Left ventricle myocardium inferior (tissue), 1 donor: Measurements from ENCODE around the gene PDE5A. TPM values are rescaled to one million over a fixed set of nuclear protein-coding genes. Genes with fewer than 3 reads are reported as not detected.

Experiments used
- DNase-seq: peaks from one replicate; pipeline ENCODE4 v3.0.0-alpha.2; 2020
- H3K27ac ChIP-seq: fragments of 200-600 bp; replicated peaks from 2 replicates; pipeline ENCODE4 v1.8.0; 2021
- H3K27me3 ChIP-seq: fragments of 200-600 bp; 2 replicates; pipeline ENCODE4 v1.8.0; 2021; ENCODE audit warnings: low read depth
- H3K36me3 ChIP-seq: fragments of 200-600 bp; 2 replicates; pipeline ENCODE4 v1.8.0; 2021
- H3K4me1 ChIP-seq: fragments of 200-600 bp; 2 replicates; pipeline ENCODE4 v1.8.0; 2021
- H3K4me3 ChIP-seq: fragments of 200-600 bp; 2 replicates; pipeline ENCODE4 v1.8.0; 2021; ENCODE audit warnings: mild to moderate bottlenecking, moderate library complexity
- H3K9me3 ChIP-seq: fragments of 200-600 bp; replicated peaks from 2 replicates; pipeline ENCODE4 v1.8.0; 2021
- intact Hi-C: fragments of 100-400 bp; cut with micrococcal nuclease; formaldehyde crosslinking; loops from one replicate; pipeline ENCODE4 v1.11.0; 2022
- total RNA-seq: library from RNA; stranded (reverse); fragmentation: NEBNext Ultra II Directional; extraction: Animal tissue kit (Norgen Biotek cat#: 25700); gene quantifications from one replicate; pipeline ENCODE4 v1.2.1, GENCODE V29; 2021
- TF ChIP-seq, protein P1 (sequence below): fragments of 200-600 bp; IDR thresholded peaks from 2 replicates; pipeline ENCODE4 v1.8.0; 2021; ENCODE audit warnings: antibody characterized with exemption, mild to moderate bottlenecking, borderline replicate concordance
- donor health status: DM: no; HTN: yes; CAD: no; lungs with severe emphysema.

The PDE5A gene
- total RNA-seq, 1 donor from 2014 or later: 8.2 TPM

DNA sequence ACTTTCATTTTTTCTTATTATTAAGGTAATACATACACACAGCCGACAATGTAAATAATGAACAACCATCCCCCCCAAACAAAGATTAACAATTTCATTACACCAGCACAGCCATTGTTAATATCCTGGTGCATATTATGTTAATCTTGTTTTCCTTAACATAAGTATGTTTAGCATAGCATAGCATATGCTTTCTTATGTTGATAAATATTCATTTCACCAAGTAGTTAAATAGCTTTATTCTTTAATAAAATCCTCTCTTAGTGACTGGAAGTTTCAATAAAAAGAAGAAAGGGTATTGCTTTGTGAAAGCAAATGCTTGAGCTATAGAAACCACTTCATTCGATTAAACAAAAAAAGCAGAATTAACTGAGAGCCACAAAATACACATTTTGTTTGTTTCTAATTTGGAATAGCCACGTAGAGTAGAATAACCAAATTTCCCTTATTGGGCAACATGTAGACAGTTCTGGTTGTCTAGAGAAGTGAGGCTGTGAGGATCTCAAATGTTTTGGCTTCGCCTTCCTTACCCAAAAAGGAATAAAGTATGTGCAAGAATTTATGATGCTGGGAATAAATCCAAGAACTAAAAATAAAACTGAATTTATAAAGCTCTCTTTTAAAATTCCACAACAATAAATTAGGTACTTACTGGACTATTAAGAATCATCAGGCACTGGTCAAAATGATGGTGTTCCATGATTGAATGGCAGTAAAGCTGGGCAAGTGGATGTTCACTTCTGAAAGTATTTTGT lies 118.0 kb downstream of the PDE5A start:
- H3K9me3 ChIP-seq: no peaks in the 10 kb centered on the region
- intact Hi-C loops: no loop called here
- TF ChIP-seq, protein P1, sequence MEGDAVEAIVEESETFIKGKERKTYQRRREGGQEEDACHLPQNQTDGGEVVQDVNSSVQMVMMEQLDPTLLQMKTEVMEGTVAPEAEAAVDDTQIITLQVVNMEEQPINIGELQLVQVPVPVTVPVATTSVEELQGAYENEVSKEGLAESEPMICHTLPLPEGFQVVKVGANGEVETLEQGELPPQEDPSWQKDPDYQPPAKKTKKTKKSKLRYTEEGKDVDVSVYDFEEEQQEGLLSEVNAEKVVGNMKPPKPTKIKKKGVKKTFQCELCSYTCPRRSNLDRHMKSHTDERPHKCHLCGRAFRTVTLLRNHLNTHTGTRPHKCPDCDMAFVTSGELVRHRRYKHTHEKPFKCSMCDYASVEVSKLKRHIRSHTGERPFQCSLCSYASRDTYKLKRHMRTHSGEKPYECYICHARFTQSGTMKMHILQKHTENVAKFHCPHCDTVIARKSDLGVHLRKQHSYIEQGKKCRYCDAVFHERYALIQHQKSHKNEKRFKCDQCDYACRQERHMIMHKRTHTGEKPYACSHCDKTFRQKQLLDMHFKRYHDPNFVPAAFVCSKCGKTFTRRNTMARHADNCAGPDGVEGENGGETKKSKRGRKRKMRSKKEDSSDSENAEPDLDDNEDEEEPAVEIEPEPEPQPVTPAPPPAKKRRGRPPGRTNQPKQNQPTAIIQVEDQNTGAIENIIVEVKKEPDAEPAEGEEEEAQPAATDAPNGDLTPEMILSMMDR: no peak
- peak overlapping the region; percentile 50 for H3K27ac ChIP-seq
- H3K4me3 ChIP-seq: no peak overlapping the region
- H3K27me3 ChIP-seq: no peaks in the 10 kb centered on the region
- DNase-seq: no peak
- peaks cover 15% of the 10 kb centered on the region for H3K4me1 ChIP-seq
- H3K36me3 ChIP-seq: peaks cover 49% of the 10 kb centered on the region

DNA sequence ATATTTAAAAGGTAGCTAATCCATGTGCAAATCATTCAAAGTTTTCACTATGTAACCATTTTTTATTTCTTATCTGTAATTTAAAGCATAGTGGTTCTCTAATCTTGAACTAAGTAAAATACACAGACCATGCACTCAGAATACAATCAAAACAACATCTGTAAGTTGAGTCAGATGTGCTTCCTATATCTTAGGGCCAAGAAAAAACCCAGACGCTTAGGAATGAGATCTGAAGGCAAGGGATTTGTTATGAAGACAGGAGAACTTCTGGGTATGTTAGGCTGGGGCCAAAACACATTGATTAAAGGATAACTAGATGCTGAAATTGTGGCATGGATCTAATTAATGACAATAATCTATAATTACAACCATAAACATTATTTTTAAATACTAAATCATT lies 120.3 kb downstream of the PDE5A start:
- intact Hi-C loops: no loop called here
- Histone ChIP-seq H3K4me3 (no peak overlapping the region), H3K36me3 (peaks cover 38% of the 10 kb centered on the region), H3K4me1 (peaks cover 15% of the 10 kb centered on the region), H3K27ac (no peak overlapping the region), H3K27me3 (no peaks in the 10 kb centered on the region), H3K9me3 (no peaks in the 10 kb centered on the region)
- TF ChIP-seq, protein P1: no peak
- DNase-seq: no peak

DNA sequence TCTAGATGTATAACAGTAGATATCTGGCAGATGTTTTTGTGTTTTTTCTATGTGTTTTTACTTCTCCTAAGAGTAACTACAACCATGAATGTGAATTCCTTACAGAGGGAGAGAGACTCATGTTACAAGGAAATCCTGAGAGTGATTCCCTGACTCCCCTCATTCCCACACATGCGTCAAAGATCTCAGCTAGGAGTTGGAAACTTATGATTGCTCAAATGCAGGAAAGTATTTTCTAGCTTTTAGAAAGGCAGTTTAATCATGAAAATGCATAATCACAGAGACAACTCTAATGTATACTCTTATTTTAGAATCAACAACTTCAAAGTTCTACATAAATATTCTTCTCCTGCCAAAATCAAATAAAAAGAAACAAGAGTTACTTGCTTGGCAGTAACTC lies 121.8 kb downstream of the PDE5A start:
- H3K27me3 ChIP-seq: no peaks in the 10 kb centered on the region
- H3K9me3 ChIP-seq: no peaks in the 10 kb centered on the region
- peaks cover 15% of the 10 kb centered on the region for H3K4me1 ChIP-seq
- H3K27ac ChIP-seq: no peak overlapping the region
- H3K4me3 ChIP-seq: no peak overlapping the region
- no peak for DNase-seq
- H3K36me3 ChIP-seq: peaks cover 39% of the 10 kb centered on the region
- intact Hi-C loops: no loop called here
- TF ChIP-seq, protein P1: no peak

DNA sequence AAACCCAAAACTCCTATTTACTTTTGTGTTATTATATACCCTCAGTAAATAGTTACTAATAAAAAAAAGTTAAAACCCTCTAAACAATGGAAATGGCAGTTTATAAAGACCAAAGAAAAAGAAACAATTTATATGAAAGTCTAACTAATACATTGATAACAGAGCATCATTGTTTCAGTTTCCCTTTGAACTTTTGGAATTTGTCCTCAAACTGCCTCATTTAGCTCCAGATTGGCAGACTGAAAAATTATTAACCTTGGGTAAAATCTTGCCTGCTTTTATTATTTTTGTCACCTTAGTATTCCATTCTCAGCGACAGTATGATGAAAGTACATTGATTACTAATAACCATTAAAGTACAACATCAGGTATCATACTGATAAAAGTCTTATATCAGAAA lies 124.0 kb downstream of the PDE5A start:
- Histone ChIP-seq H3K36me3 (peaks cover 57% of the 10 kb centered on the region), H3K27ac (no peak overlapping the region)
- intact Hi-C loops: no loop called here

DNA sequence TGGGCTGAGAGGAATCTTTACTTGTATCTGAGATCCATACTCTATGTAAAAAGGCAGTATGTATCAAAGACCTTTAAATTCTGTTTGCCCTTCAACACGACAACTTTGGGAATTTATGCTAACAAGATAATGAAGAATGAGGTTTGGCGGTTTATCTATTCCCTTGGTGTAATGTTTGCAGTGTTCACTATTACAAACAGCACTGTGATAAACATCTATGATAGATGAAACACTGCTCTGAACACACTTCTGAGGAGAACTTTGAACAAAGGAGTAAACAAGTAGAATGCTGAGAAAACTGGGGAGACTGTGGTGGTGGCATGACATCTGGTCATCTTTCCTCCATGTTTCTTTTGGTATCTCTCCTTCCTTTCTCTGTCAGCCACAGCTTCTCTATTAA lies 126.9 kb downstream of the PDE5A start:
- no peak overlapping the region for H3K27ac ChIP-seq

More for the DNA sequence above, 124.0 kb downstream of the PDE5A start:
- no peak for DNase-seq
- TF ChIP-seq, protein P1: no peak
- Histone ChIP-seq H3K4me1 (no peaks in the 10 kb centered on the region), H3K9me3 (no peaks in the 10 kb centered on the region), H3K27me3 (no peaks in the 10 kb centered on the region), H3K4me3 (no peak overlapping the region)

More for the DNA sequence above, 126.9 kb downstream of the PDE5A start:
- no peak for DNase-seq
- H3K36me3 ChIP-seq: peaks cover 77% of the 10 kb centered on the region
- no peaks in the 10 kb centered on the region for H3K27me3 ChIP-seq
- H3K4me3 ChIP-seq: no peak overlapping the region
- no peaks in the 10 kb centered on the region for H3K9me3 ChIP-seq
- TF ChIP-seq, protein P1: no peak
- intact Hi-C loops: no loop called here
- H3K4me1 ChIP-seq: peaks cover 12% of the 10 kb centered on the region
